ENCODE measurements around the gene C11orf54.
A peak's percentile ranks its signal among the peaks of the same experiment; 100 is the strongest.

Gene C11orf54

GRCh38 chr11:93741094-93741881 is at the start of gene C11orf54, which contains the start of gene TAF1D:
TSS of gene C11orf54 (plus strand) at chr11:93741672. CDS start at chr11:93747394, 5,722 bp downstream.
TSS of gene TAF1D (minus strand) at chr11:93741495. CDS start at chr11:93739304, 2,191 bp downstream.
- peak; percentile 90 for DNase-seq

GRCh38 chr11:93694109-93694508 is 47.4 kb upstream of the C11orf54 start:
- DNase-seq: no peak

GRCh38 chr11:93694557-93694956 is 46.9 kb upstream of the C11orf54 start:
- DNase-seq: no peak

GRCh38 chr11:93697611-93698010 is 43.9 kb upstream of the C11orf54 start:
- no peak for DNase-seq

- DNase-seq: no peak
Measured at GRCh38 chr11:93700830-93701229, 40.6 kb upstream of the C11orf54 start.

- DNase-seq: no peak
Measured at GRCh38 chr11:93704237-93704636, 37.2 kb upstream of the C11orf54 start.

GRCh38 chr11:93710239-93710638 is 31.2 kb upstream of the C11orf54 start:
- DNase-seq: no peak

- no peak for DNase-seq
Measured at GRCh38 chr11:93712678-93713077, 28.8 kb upstream of the C11orf54 start.

GRCh38 chr11:93715797-93716396 is 25.6 kb upstream of the C11orf54 start:
- DNase-seq: no peak

GRCh38 chr11:93717501-93717900 is 24.0 kb upstream of the C11orf54 start:
- no peak for DNase-seq

GRCh38 chr11:93718057-93718563 is 23.4 kb upstream of the C11orf54 start:
- no peak for DNase-seq

- no peak for DNase-seq
Measured at GRCh38 chr11:93719310-93719709, 22.2 kb upstream of the C11orf54 start.

GRCh38 chr11:93720522-93720921 is 20.9 kb upstream of the C11orf54 start:
- no peak for DNase-seq

GRCh38 chr11:93724089-93724488 is 17.4 kb upstream of the C11orf54 start:
- no peak for DNase-seq

GRCh38 chr11:93727985-93728791 is 13.3 kb upstream of the C11orf54 start:
- DNase-seq: no peak

GRCh38 chr11:93728792-93729128 is 12.7 kb upstream of the C11orf54 start:
- no peak for DNase-seq

GRCh38 chr11:93729129-93729616 is 12.3 kb upstream of the C11orf54 start:
- no peak for DNase-seq

GRCh38 chr11:93730108-93731107 is 11.1 kb upstream of the C11orf54 start:
- no peak for DNase-seq

GRCh38 chr11:93732237-93732892 is 9.1 kb upstream of the C11orf54 start:
- no peak for DNase-seq

GRCh38 chr11:93733474-93733873 is 8.0 kb upstream of the C11orf54 start:
- no peak for DNase-seq
